ENCODE results near the gene RAP1GDS1.
"Not testable (repeated sequence)": the region's sequence is repeated elsewhere in the genome, so short reads cannot be mapped to it uniquely, and the experiment has no call there.

The RAP1GDS1 gene

DNA sequence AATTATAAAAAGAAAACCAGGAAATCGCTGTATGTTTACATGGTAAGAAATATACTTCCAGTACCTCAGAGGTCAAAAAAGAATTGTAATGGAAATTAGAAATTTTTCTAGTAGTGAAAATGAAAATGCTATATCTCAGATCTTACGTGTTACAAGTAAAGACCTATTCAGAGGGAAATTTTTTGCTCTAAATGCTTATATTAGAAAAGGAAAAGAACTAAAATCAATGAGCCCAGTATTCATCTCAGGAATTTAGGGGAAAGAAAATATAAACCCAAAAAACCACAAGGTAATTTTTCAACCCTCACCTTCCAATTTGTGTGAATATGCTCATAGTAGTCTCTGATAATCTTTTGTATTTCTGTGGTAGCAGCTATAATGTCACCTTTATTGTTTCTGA, 145.6 kb downstream of the RAP1GDS1 start:
- TF ChIP-seq, protein P1, sequence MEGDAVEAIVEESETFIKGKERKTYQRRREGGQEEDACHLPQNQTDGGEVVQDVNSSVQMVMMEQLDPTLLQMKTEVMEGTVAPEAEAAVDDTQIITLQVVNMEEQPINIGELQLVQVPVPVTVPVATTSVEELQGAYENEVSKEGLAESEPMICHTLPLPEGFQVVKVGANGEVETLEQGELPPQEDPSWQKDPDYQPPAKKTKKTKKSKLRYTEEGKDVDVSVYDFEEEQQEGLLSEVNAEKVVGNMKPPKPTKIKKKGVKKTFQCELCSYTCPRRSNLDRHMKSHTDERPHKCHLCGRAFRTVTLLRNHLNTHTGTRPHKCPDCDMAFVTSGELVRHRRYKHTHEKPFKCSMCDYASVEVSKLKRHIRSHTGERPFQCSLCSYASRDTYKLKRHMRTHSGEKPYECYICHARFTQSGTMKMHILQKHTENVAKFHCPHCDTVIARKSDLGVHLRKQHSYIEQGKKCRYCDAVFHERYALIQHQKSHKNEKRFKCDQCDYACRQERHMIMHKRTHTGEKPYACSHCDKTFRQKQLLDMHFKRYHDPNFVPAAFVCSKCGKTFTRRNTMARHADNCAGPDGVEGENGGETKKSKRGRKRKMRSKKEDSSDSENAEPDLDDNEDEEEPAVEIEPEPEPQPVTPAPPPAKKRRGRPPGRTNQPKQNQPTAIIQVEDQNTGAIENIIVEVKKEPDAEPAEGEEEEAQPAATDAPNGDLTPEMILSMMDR (conservative IDR thresholded peaks at IDR 0.05; ENCODE audit: low read depth, low read length) = no peak
- Histone ChIP-seq H2AFZ (ENCODE audit: low read depth) (no peak overlapping the region), H3K36me3 (ENCODE audit: insufficient read depth) (no peaks in the 10 kb centered on the region), H3K4me3 (IDR thresholded peaks at IDR 0.05; ENCODE audit: insufficient read depth, low read depth, low read length) (no peak overlapping the region), H3K4me2 (no peak overlapping the region), H4K20me1 (ENCODE audit: insufficient read depth) (no peaks in the 10 kb centered on the region), H3K79me2 (ENCODE audit: insufficient read depth, low read depth) (no peaks in the 10 kb centered on the region), H3K9ac (no peak overlapping the region), H3K27me3 (ENCODE audit: insufficient read depth, low read depth) (no peaks in the 10 kb centered on the region), H3K4me1 (ENCODE audit: low read depth, poor library complexity, severe bottlenecking) (no peaks in the 10 kb centered on the region), H3K27ac (no peak overlapping the region)

DNA sequence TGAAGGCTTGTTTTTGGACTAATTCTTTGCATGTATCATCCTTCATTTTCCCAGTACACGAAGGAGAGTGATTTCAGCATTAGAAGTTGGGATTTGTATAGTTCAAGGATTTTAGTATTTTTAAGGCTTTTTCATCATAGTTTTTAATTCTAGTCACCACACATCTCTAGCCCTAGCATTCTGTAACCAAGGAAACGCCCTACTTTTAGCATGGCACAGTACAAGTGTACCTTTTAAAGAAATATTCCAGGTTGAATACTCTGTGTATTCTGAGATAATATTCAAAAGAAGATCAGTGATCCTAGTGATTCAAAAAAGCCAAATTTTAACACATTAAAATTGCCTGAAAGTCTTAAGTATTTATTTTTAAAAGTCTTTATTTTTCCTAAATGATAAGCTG, 150.5 kb downstream of the RAP1GDS1 start:
- Histone ChIP-seq H3K4me1 (ENCODE audit: low read depth, poor library complexity, severe bottlenecking) (no peaks in the 10 kb centered on the region), H2AFZ (ENCODE audit: low read depth) (no peak overlapping the region), H3K79me2 (ENCODE audit: insufficient read depth, low read depth) (no peaks in the 10 kb centered on the region), H3K27me3 (ENCODE audit: insufficient read depth, low read depth) (no peaks in the 10 kb centered on the region), H3K4me2 (no peak overlapping the region), H3K36me3 (ENCODE audit: insufficient read depth) (no peaks in the 10 kb centered on the region), H3K9ac (no peak overlapping the region), H3K27ac (no peak overlapping the region), H4K20me1 (ENCODE audit: insufficient read depth) (no peaks in the 10 kb centered on the region), H3K4me3 (IDR thresholded peaks at IDR 0.05; ENCODE audit: insufficient read depth, low read depth, low read length) (no peak overlapping the region)
- TF ChIP-seq, protein P1 (conservative IDR thresholded peaks at IDR 0.05; ENCODE audit: low read depth, low read length) = no peak

DNA sequence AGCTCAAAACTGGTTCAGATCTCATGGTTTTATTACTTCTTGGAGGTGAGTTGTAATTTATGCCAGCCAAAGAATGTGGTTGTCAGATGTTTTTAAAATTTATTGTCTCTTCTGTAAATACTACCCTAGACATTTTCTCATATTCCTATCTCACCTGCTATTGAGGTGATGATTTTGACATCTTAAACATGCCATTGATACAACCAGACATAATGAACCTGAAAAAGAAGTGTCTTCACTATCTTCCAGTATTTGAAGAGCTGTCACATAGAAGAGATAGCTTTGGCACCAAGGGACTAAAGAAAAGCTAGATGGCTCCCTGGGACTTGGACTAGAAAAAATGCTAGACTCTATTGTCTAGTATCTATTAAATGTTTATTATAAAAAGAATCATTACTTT, 155.7 kb downstream of the RAP1GDS1 start:
- no peaks in the 10 kb centered on the region for H3K27me3 ChIP-seq (ENCODE audit: insufficient read depth, low read depth)
- H3K4me3 ChIP-seq (IDR thresholded peaks at IDR 0.05; ENCODE audit: insufficient read depth, low read depth, low read length) = no peak overlapping the region
- no peak overlapping the region for H3K27ac ChIP-seq
- H3K4me2 ChIP-seq = no peak overlapping the region
- no peaks in the 10 kb centered on the region for H3K4me1 ChIP-seq (ENCODE audit: low read depth, poor library complexity, severe bottlenecking)
- H3K36me3 ChIP-seq (ENCODE audit: insufficient read depth) = no peaks in the 10 kb centered on the region
- TF ChIP-seq, protein P1 (conservative IDR thresholded peaks at IDR 0.05; ENCODE audit: low read depth, low read length) = no peak
- H3K79me2 ChIP-seq (ENCODE audit: insufficient read depth, low read depth) = no peaks in the 10 kb centered on the region
- no peak overlapping the region for H2AFZ ChIP-seq (ENCODE audit: low read depth)
- no peaks in the 10 kb centered on the region for H4K20me1 ChIP-seq (ENCODE audit: insufficient read depth)
- H3K9ac ChIP-seq = no peak overlapping the region

DNA sequence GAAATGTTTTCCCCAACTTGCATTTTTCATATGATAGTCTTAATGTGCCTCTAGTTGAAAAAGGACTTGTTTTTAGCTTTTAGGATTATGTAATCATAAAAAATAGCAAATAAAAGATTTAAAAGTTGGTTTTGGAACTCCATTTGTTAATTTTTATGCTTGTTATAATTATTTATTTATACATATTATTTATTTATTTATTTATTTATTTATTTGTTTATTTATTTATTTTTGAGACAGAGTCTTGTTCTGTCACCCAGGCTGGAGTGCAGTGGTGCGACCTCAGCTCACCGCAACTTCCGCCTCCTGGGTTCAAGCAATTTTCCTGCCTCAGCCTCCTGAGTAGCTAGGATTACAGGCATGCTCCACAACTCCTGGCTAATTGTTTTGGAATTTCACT, 159.0 kb downstream of the RAP1GDS1 start:
- not testable (repeated sequence) for H3K4me1 ChIP-seq (ENCODE audit: low read depth, poor library complexity, severe bottlenecking); H3K4me2 ChIP-seq; H3K27ac ChIP-seq; H3K9ac ChIP-seq; H3K36me3 ChIP-seq (ENCODE audit: insufficient read depth); H3K4me3 ChIP-seq (IDR thresholded peaks at IDR 0.05; ENCODE audit: insufficient read depth, low read depth, low read length); H3K27me3 ChIP-seq (ENCODE audit: insufficient read depth, low read depth); H2AFZ ChIP-seq (ENCODE audit: low read depth); H3K79me2 ChIP-seq (ENCODE audit: insufficient read depth, low read depth); H4K20me1 ChIP-seq (ENCODE audit: insufficient read depth)

DNA sequence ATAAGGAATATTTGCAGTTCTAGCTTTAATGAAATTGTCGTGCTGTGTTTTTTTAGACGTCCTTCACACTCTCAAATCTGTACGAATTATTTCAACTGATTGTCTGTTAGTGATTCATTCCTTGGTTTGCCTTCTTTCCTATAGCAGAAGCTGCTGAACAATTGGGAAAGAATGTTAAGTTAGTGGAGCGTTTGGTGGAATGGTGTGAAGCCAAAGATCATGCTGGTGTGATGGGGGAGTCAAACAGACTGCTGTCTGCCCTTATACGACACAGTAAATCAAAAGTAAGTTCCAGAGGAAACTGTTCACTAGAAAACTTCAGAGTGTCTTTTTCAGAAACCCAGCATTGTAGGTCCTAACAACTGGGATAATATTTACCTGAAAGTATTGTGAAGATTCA, 159.9 kb downstream of the RAP1GDS1 start:
- Histone ChIP-seq H3K27ac (no peak overlapping the region), H3K79me2 (ENCODE audit: insufficient read depth, low read depth) (no peaks in the 10 kb centered on the region), H2AFZ (ENCODE audit: low read depth) (no peak overlapping the region), H3K4me2 (no peak overlapping the region), H3K27me3 (ENCODE audit: insufficient read depth, low read depth) (no peaks in the 10 kb centered on the region), H3K4me3 (IDR thresholded peaks at IDR 0.05; ENCODE audit: insufficient read depth, low read depth, low read length) (no peak overlapping the region), H4K20me1 (ENCODE audit: insufficient read depth) (no peaks in the 10 kb centered on the region), H3K36me3 (ENCODE audit: insufficient read depth) (no peaks in the 10 kb centered on the region), H3K4me1 (ENCODE audit: low read depth, poor library complexity, severe bottlenecking) (no peaks in the 10 kb centered on the region), H3K9ac (no peak overlapping the region)
- TF ChIP-seq, protein P1 (conservative IDR thresholded peaks at IDR 0.05; ENCODE audit: low read depth, low read length) = no peak

Data from KMS-11 (cell line).